Measurements from ENCODE around the gene MAGI2. TPM values are rescaled to one million over a fixed set of nuclear protein-coding genes. Genes with fewer than 3 reads are reported as not detected.

The MAGI2 gene
- total RNA-seq, 1 experiment from 2014 or later: 14.3 TPM

DNA sequence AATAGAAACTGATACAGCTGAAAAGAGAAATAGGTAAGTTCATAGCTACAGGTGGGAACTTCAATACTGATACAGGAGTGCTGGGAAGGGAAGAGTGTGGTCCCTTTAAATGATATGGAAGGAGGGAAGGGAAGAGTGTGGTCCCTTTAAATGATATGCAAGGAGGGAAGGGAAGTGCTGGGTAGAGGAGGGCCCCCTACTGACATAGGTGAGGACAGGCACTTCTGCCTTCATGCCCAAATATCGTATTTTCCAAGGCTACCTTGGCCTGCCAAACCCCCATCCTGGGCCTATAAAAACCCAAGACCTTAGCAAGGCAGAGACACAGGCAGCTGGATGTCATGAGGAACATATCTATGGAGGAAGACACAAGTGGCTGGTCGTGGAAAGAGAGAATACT, 92.3 kb downstream of the MAGI2 start:
- H2BK12ac ChIP-seq (ENCODE audit: insufficient read length, low read depth, low read length): no peak overlapping the region
- no peak overlapping the region for H3K14ac ChIP-seq (ENCODE audit: insufficient read depth, low read length)
- Mint-ChIP-seq H3K27me3 (ENCODE audit: low read depth) (no peaks in the 10 kb centered on the region), H3K9me3 (peaks cover 0 to 4% of the 10 kb centered on the region in 2 experiments; a peak in 1 of 5 replicates), H3K36me3 (ENCODE audit: insufficient read depth in 1 of 3, low read depth in 3 of 3) (no peaks in the 10 kb centered on the region; a peak in 1 of 7 replicates), H3K4me1 (peaks cover 0 to 4% of the 10 kb centered on the region in 2 experiments; a peak in 1 of 4 replicates), H3K4me3 (no peak overlapping the region), H3K27ac (no peak overlapping the region)
- no peak overlapping the region for H3T11ph ChIP-seq (ENCODE audit: low read length)
- WGBS (ENCODE audit: extremely low coverage, insufficient read length, low lambda C conversion rate): no CpG with 5 or more reads among the region's 2 CpGs
- H2BK120ac ChIP-seq (ENCODE audit: low read depth, low read length, poor library complexity, severe bottlenecking): no peak overlapping the region
- H3K9ac ChIP-seq (ENCODE audit: extremely low read depth, insufficient read length, low read length): no peak overlapping the region
- no peaks in the 10 kb centered on the region for H3K27me3 ChIP-seq (ENCODE audit: insufficient read depth, low read length)
- H3K4ac ChIP-seq (ENCODE audit: low read depth, low read length): no peak overlapping the region
- H3K79me1 ChIP-seq (ENCODE audit: insufficient read depth, low read depth, low read length, poor library complexity, severe bottlenecking): no peaks in the 10 kb centered on the region
- H3K9me3 ChIP-seq (ENCODE audit: control insufficient read depth, low read depth, low read length): no peaks in the 10 kb centered on the region
- DNase-seq: peak; percentile 69
- H3K23me2 ChIP-seq (ENCODE audit: insufficient read length, low read depth, low read length, poor library complexity, severe bottlenecking): no peaks in the 10 kb centered on the region
- H3K18ac ChIP-seq (ENCODE audit: insufficient read length, low read depth, low read length): no peak overlapping the region
- H4K5ac ChIP-seq (ENCODE audit: insufficient read length, low read depth, low read length): no peak overlapping the region
- H3K4me1 ChIP-seq (ENCODE audit: insufficient read depth, low read length): no peaks in the 10 kb centered on the region
- H2AFZ ChIP-seq (ENCODE audit: low read length): no peak overlapping the region
- no peak overlapping the region for H2BK20ac ChIP-seq (ENCODE audit: low read depth, low read length, poor library complexity, severe bottlenecking)
- H4K20me1 ChIP-seq (ENCODE audit: control insufficient read depth, insufficient read depth, insufficient read length): no peaks in the 10 kb centered on the region
- H3K27ac ChIP-seq (ENCODE audit: insufficient read length, low read depth, low read length): no peak overlapping the region
- no peak overlapping the region for H2BK15ac ChIP-seq (ENCODE audit: low read depth, low read length)
- no peak overlapping the region for H2AK5ac ChIP-seq (ENCODE audit: insufficient read length, low read length)
- no peaks in the 10 kb centered on the region for H3K79me2 ChIP-seq (ENCODE audit: insufficient read depth, low read length)
- no peak overlapping the region for H4K91ac ChIP-seq (ENCODE audit: insufficient read length, low read depth, low read length)
- H3K4me2 ChIP-seq (ENCODE audit: insufficient read depth, insufficient read length, low read length): no peak overlapping the region
- no peak overlapping the region for H3K23ac ChIP-seq (ENCODE audit: insufficient read length, low read depth, low read length)
- no peak overlapping the region for H4K8ac ChIP-seq (replicated peaks; ENCODE audit: insufficient read length, low read depth, low read length)
- TF ChIP-seq, protein P1, sequence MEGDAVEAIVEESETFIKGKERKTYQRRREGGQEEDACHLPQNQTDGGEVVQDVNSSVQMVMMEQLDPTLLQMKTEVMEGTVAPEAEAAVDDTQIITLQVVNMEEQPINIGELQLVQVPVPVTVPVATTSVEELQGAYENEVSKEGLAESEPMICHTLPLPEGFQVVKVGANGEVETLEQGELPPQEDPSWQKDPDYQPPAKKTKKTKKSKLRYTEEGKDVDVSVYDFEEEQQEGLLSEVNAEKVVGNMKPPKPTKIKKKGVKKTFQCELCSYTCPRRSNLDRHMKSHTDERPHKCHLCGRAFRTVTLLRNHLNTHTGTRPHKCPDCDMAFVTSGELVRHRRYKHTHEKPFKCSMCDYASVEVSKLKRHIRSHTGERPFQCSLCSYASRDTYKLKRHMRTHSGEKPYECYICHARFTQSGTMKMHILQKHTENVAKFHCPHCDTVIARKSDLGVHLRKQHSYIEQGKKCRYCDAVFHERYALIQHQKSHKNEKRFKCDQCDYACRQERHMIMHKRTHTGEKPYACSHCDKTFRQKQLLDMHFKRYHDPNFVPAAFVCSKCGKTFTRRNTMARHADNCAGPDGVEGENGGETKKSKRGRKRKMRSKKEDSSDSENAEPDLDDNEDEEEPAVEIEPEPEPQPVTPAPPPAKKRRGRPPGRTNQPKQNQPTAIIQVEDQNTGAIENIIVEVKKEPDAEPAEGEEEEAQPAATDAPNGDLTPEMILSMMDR (conservative IDR thresholded peaks at IDR 0.05): peak; percentile 64
- H3K56ac ChIP-seq (ENCODE audit: insufficient read length, low read depth, low read length): no peak overlapping the region
- no peak overlapping the region for H2BK5ac ChIP-seq (ENCODE audit: insufficient read length, low read length)
